ENCODE data around the gene SRPK3.

- TF ChIP-seq CTCF (IDR thresholded peaks at IDR 0.05; ENCODE audit: insufficient read depth, low read length) = no peak
- TF ChIP-seq, protein P1, sequence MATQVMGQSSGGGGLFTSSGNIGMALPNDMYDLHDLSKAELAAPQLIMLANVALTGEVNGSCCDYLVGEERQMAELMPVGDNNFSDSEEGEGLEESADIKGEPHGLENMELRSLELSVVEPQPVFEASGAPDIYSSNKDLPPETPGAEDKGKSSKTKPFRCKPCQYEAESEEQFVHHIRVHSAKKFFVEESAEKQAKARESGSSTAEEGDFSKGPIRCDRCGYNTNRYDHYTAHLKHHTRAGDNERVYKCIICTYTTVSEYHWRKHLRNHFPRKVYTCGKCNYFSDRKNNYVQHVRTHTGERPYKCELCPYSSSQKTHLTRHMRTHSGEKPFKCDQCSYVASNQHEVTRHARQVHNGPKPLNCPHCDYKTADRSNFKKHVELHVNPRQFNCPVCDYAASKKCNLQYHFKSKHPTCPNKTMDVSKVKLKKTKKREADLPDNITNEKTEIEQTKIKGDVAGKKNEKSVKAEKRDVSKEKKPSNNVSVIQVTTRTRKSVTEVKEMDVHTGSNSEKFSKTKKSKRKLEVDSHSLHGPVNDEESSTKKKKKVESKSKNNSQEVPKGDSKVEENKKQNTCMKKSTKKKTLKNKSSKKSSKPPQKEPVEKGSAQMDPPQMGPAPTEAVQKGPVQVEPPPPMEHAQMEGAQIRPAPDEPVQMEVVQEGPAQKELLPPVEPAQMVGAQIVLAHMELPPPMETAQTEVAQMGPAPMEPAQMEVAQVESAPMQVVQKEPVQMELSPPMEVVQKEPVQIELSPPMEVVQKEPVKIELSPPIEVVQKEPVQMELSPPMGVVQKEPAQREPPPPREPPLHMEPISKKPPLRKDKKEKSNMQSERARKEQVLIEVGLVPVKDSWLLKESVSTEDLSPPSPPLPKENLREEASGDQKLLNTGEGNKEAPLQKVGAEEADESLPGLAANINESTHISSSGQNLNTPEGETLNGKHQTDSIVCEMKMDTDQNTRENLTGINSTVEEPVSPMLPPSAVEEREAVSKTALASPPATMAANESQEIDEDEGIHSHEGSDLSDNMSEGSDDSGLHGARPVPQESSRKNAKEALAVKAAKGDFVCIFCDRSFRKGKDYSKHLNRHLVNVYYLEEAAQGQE (IDR thresholded peaks at IDR 0.05; ENCODE audit: insufficient replicate concordance, low read depth) = no peak
- no peak for TF ChIP-seq POLR2AphosphoS5 (IDR thresholded peaks at IDR 0.05; ENCODE audit: low read depth)
- no peak for TF ChIP-seq GABPA (IDR thresholded peaks at IDR 0.05; ENCODE audit: low read depth)
- no peak for TF ChIP-seq SPI1 (IDR thresholded peaks at IDR 0.05; ENCODE audit: borderline replicate concordance, low read depth)
Observed at GRCh38 chrX:153755136-153755535, 25.7 kb upstream of the SRPK3 start.
